GM18861 (cell line): Measurements from ENCODE around the gene EIF3L.

ENCODE experiments used
- ATAC-seq: cut with Tn5 transposase; IDR thresholded peaks from one replicate; pipeline ENCODE4 v1.9.1; 2021; ENCODE audit not compliant: unreplicated experiment

EIF3L gene

GRCh38 chr22:37850801-37851200, 1.6 kb downstream of the EIF3L start:
- no peak for ATAC-seq

- no peak for ATAC-seq
These were observed 3.2 kb downstream of the EIF3L start for GRCh38 chr22:37852418-37852817.

- no peak for ATAC-seq
These were observed 5.7 kb downstream of the EIF3L start for GRCh38 chr22:37854946-37855345.

- no peak for ATAC-seq
These were observed 6.2 kb downstream of the EIF3L start for GRCh38 chr22:37855462-37855861.

GRCh38 chr22:37860796-37861421, 11.7 kb downstream of the EIF3L start:
- ATAC-seq = no peak

- ATAC-seq = no peak
These were observed 13.5 kb downstream of the EIF3L start for GRCh38 chr22:37862570-37863325.

GRCh38 chr22:37865510-37865909, 16.3 kb downstream of the EIF3L start:
- ATAC-seq = no peak

- no peak for ATAC-seq
These were observed 21.1 kb downstream of the EIF3L start for GRCh38 chr22:37870273-37870672.

- ATAC-seq = no peak
These were observed 31.6 kb downstream of the EIF3L start for GRCh38 chr22:37880668-37881440.

GRCh38 chr22:37884420-37884819, 35.2 kb downstream of the EIF3L start:
- no peak for ATAC-seq

- ATAC-seq = no peak
These were observed 38.6 kb downstream of the EIF3L start for GRCh38 chr22:37887584-37888378.

GRCh38 chr22:37891926-37892325, 42.7 kb downstream of the EIF3L start:
- ATAC-seq = no peak

GRCh38 chr22:37892566-37893335, 43.5 kb downstream of the EIF3L start:
- no peak for ATAC-seq

GRCh38 chr22:37893583-37893983, 44.4 kb downstream of the EIF3L start:
- ATAC-seq = no peak

GRCh38 chr22:37894939-37895670, 45.9 kb downstream of the EIF3L start:
- no peak for ATAC-seq

GRCh38 chr22:37896181-37896592, 47.0 kb downstream of the EIF3L start:
- ATAC-seq = no peak

- ATAC-seq = no peak
These were observed 47.7 kb downstream of the EIF3L start for GRCh38 chr22:37896939-37897338.

GRCh38 chr22:37897807-37898206, 48.6 kb downstream of the EIF3L start:
- no peak for ATAC-seq

- ATAC-seq = no peak
These were observed 49.4 kb downstream of the EIF3L start for GRCh38 chr22:37898441-37899181.
